SK-N-SH treated with all-trans-retinoic acid at 6 μM for 48 hours (cell line): ENCODE results near the gene SELENOF.
"Not testable (repeated sequence)": the region's sequence is repeated elsewhere in the genome, so short reads cannot be mapped to it uniquely, and the experiment has no call there.

Source experiments
- ATAC-seq: fragments of 200-7000 bp; cut with Tn5 transposase; 3 replicates; pipeline ENCODE4 v1.9.1; 2020; ENCODE audit warnings: mild to moderate bottlenecking, moderate library complexity
- ARNTL ChIP-seq: fragments of 450-650 bp; formaldehyde crosslinking; IDR thresholded peaks from 2 replicates; pipeline ENCODE4 v1.5.0; 2020; ENCODE audit warnings: low read depth, mild to moderate bottlenecking, moderate library complexity, borderline replicate concordance
- BACH2 ChIP-seq: fragments of 250-450 bp; sonication (Bioruptor Pico); IDR thresholded peaks from 2 replicates; pipeline ENCODE4 v1.9.0; 2021; ENCODE audit warnings: mild to moderate bottlenecking, borderline replicate concordance
- CSDC2 ChIP-seq: fragments of 250-450 bp; sonication (Bioruptor Pico); IDR thresholded peaks from 2 replicates; pipeline ENCODE4 v1.5.0; 2020; ENCODE audit warnings: mild to moderate bottlenecking, moderate library complexity
- GLIS3 ChIP-seq: fragments of 250-450 bp; sonication (Bioruptor Pico); IDR thresholded peaks from 2 replicates; pipeline ENCODE4 v1.5.0; 2020; ENCODE audit warnings: mild to moderate bottlenecking, moderate library complexity
- ISL1 ChIP-seq: fragments of 250-450 bp; sonication (Bioruptor Pico); IDR thresholded peaks from 2 replicates; pipeline ENCODE4 v2.1.2; 2022; ENCODE audit warnings: mild to moderate bottlenecking, moderate library complexity
- OSR1 ChIP-seq: fragments of 250-450 bp; sonication (Bioruptor Pico); IDR thresholded peaks from 2 replicates; pipeline ENCODE4 v1.8.0; 2022; ENCODE audit warnings: moderate library complexity, mild to moderate bottlenecking, inconsistent platforms
- PPARA ChIP-seq: fragments of 250-450 bp; sonication (Bioruptor Pico); IDR thresholded peaks from 2 replicates; pipeline ENCODE4 v1.5.0; 2020; ENCODE audit warnings: mild to moderate bottlenecking, borderline replicate concordance
- RARB ChIP-seq: fragments of 250-450 bp; sonication (Bioruptor Pico); IDR thresholded peaks from 2 replicates; pipeline ENCODE4 v1.8.0; 2021; ENCODE audit warnings: mild to moderate bottlenecking, moderate library complexity
- SNAI2 ChIP-seq: fragments of 250-450 bp; sonication (Bioruptor Pico); IDR thresholded peaks from 2 replicates; pipeline ENCODE4 v1.5.0; 2020; ENCODE audit warnings: mild to moderate bottlenecking, moderate library complexity
- TCF4 ChIP-seq: fragments of 250-450 bp; sonication (Bioruptor Pico); IDR thresholded peaks from 2 replicates; pipeline ENCODE4 v1.8.0; 2021; ENCODE audit warnings: mild to moderate bottlenecking, moderate library complexity, borderline replicate concordance
- TOX ChIP-seq: fragments of 250-450 bp; sonication (Bioruptor Pico); IDR thresholded peaks from 2 replicates; pipeline ENCODE4 v1.8.0; 2021; ENCODE audit warnings: mild to moderate bottlenecking, moderate library complexity, borderline replicate concordance
- ZC3H10 ChIP-seq: fragments of 250-450 bp; sonication (Bioruptor Pico); IDR thresholded peaks from 2 replicates; pipeline ENCODE4 v1.5.1; 2021; ENCODE audit warnings: mild to moderate bottlenecking, moderate library complexity
- ZFP3 ChIP-seq: fragments of 250-450 bp; sonication (Bioruptor Pico); IDR thresholded peaks from 2 replicates; pipeline ENCODE4 v1.5.0; 2020; ENCODE audit warnings: mild to moderate bottlenecking, moderate library complexity
- ZFP30 ChIP-seq: fragments of 450-650 bp; formaldehyde crosslinking; IDR thresholded peaks from 2 replicates; pipeline ENCODE4 v1.5.0; 2022; ENCODE audit warnings: mild to moderate bottlenecking, moderate library complexity
- ZNF565 ChIP-seq: fragments of 450-650 bp; formaldehyde crosslinking; conservative IDR thresholded peaks from 2 replicates; pipeline ENCODE4 v1.5.0; 2020; ENCODE audit warnings: low read depth, mild to moderate bottlenecking, moderate library complexity
- TF ChIP-seq, protein P1 (sequence below): fragments of 250-450 bp; sonication (Bioruptor Pico); IDR thresholded peaks from 2 replicates; pipeline ENCODE4 v1.8.0; 2020; ENCODE audit warnings: mild to moderate bottlenecking, moderate library complexity, borderline replicate concordance
- TF ChIP-seq, protein P2 (sequence below): fragments of 250-450 bp; sonication (Bioruptor Pico); IDR thresholded peaks from 2 replicates; pipeline ENCODE4 v1.5.0; 2020; ENCODE audit warnings: mild to moderate bottlenecking, moderate library complexity
- TF ChIP-seq, protein P3 (sequence below): fragments of 250-450 bp; sonication (Bioruptor Pico); IDR thresholded peaks from 2 replicates; pipeline ENCODE4 v1.5.1; 2020; ENCODE audit warnings: low read depth, mild to moderate bottlenecking, moderate library complexity
- TF ChIP-seq, protein P4 (sequence below): fragments of 250-450 bp; sonication (Bioruptor Pico); IDR thresholded peaks from 2 replicates; pipeline ENCODE4 v1.8.0; 2021; ENCODE audit warnings: low read depth, mild to moderate bottlenecking, moderate library complexity, borderline replicate concordance

Gene SELENOF

DNA sequence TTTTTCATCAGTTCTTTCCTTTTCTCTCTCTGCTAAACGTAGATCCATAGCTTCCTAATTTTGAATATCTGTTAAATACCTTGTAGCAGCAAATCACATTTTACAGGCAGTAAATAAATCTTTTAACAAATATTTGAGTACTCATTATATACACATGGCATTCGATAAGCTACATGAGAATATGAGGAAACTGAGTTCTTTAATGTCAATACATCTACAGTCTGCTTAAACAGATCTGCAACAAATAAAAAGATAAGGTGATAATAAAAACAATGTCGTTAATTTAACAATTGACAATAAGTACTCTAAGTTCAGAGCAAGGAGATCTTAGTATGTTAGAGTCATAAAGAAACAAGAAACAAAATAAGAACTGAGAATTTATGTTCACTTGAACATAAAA, 42.9 kb downstream of the SELENOF start (continued):
- TF ChIP-seq, protein P1, sequence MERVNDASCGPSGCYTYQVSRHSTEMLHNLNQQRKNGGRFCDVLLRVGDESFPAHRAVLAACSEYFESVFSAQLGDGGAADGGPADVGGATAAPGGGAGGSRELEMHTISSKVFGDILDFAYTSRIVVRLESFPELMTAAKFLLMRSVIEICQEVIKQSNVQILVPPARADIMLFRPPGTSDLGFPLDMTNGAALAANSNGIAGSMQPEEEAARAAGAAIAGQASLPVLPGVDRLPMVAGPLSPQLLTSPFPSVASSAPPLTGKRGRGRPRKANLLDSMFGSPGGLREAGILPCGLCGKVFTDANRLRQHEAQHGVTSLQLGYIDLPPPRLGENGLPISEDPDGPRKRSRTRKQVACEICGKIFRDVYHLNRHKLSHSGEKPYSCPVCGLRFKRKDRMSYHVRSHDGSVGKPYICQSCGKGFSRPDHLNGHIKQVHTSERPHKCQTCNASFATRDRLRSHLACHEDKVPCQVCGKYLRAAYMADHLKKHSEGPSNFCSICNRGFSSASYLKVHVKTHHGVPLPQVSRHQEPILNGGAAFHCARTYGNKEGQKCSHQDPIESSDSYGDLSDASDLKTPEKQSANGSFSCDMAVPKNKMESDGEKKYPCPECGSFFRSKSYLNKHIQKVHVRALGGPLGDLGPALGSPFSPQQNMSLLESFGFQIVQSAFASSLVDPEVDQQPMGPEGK (CRISPR knock-in tag): no peak
- no peak for TF ChIP-seq CSDC2

DNA sequence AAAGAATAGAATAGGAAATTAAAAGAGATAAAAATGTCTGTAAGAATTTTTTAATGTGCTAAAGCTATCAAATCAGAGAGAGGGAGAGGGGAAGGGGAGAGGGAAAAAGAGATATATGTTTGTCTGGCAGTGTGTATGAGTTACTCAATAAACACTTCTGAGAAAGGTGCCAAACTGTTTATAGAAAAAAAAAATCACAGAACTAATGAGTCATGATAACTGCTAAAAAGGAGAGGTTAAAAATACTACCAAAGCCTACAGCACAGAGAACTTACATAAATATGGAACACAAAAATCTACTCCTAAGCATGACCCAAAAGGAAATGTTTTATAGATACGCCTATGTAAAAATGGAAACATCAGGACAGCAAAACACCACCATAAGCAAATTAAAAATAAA, 45.4 kb downstream of the SELENOF start:
- TF ChIP-seq OSR1: no peak
- no peak for TF ChIP-seq ARNTL
- no peak for TF ChIP-seq ZC3H10 (CRISPR knock-in tag)
- ATAC-seq: no peak

DNA sequence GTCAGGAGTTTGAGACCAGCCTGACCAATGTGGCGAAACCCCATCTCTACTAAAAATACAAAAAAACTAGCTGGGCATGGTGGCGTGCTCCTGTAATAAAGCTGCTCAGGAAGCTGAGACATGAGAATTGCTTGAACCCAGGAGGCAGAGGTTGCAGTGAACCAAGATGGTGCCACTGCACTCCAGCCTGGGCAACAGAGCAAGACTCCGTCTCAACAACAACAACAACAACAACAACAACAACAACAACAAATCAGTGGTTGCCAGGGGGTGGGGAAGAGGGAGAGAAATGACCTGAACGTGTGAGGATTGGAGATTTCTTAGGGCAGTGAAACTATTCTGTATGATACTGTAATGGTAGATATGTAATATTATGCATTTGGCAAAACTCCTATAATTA, 46.6 kb downstream of the SELENOF start:
- ATAC-seq: not testable (repeated sequence)

DNA sequence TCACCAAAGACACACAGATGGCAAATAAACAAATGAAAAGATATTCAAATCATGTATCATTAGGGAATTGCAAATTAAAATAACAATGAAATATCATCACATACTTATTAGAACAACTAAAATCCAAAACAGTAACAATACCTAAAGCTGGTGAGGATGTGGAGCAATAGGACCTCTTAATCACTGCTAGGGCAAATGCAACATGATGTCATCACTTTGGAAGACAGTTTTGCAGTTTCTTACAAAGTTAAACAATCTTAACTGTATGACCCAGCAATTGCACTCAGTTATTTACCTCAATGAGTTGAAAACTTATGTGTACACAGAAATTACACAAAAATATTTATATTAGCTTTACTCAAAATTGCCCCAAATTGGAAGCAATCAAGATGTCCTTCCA, 47.3 kb downstream of the SELENOF start:
- ATAC-seq: no peak
- TF ChIP-seq, protein P2, sequence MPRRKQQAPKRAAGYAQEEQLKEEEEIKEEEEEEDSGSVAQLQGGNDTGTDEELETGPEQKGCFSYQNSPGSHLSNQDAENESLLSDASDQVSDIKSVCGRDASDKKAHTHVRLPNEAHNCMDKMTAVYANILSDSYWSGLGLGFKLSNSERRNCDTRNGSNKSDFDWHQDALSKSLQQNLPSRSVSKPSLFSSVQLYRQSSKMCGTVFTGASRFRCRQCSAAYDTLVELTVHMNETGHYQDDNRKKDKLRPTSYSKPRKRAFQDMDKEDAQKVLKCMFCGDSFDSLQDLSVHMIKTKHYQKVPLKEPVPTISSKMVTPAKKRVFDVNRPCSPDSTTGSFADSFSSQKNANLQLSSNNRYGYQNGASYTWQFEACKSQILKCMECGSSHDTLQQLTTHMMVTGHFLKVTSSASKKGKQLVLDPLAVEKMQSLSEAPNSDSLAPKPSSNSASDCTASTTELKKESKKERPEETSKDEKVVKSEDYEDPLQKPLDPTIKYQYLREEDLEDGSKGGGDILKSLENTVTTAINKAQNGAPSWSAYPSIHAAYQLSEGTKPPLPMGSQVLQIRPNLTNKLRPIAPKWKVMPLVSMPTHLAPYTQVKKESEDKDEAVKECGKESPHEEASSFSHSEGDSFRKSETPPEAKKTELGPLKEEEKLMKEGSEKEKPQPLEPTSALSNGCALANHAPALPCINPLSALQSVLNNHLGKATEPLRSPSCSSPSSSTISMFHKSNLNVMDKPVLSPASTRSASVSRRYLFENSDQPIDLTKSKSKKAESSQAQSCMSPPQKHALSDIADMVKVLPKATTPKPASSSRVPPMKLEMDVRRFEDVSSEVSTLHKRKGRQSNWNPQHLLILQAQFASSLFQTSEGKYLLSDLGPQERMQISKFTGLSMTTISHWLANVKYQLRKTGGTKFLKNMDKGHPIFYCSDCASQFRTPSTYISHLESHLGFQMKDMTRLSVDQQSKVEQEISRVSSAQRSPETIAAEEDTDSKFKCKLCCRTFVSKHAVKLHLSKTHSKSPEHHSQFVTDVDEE: no peak
- no peak for TF ChIP-seq TOX (CRISPR knock-in tag)
- TF ChIP-seq, all 23 proteins: peak for 0

DNA sequence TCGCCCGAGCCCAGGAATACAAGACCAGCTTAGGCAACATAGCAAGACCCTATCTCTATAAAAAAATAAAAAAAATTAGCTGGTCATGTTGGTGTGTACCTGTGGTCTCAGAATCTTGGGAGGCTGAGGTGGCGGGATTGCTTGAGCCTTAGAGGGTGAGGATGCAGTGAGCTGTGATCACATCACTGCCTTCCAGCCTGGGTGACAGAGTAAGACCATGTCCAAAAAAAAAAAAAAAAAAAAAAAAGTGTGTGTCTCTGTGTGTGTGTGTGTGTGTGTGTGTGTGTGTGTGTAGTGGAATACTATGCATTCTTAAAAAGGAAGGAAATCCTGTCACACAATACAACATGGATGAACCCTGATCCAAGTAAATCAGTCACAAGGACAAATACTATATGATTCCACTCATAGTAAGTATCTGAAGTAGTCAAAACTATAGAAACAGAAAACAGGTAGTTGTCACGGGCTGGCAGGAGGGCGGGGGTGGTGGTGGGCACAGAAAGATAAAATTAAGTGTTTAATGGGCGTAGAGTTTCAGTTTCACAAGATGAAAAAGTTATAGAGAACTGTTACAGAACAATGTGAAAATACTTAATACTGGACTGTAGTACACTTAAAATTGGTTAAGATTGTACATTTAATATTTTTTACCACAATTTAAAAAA, 47.8 kb downstream of the SELENOF start:
- TF ChIP-seq RARB (no peak), ZNF565 (CRISPR knock-in tag) (no peak), SNAI2 (CRISPR knock-in tag) (no peak), ZFP3 (CRISPR knock-in tag) (no peak), ZFP30 (no peak), TOX (CRISPR knock-in tag) (no peak), ZC3H10 (CRISPR knock-in tag) (no peak), ISL1 (CRISPR knock-in tag) (no peak), BACH2 (CRISPR knock-in tag) (no peak), GLIS3 (CRISPR knock-in tag) (no peak), TCF4 (CRISPR knock-in tag) (no peak), CSDC2 (no peak), ARNTL (no peak), PPARA (no peak)
- TF ChIP-seq, protein P3, sequence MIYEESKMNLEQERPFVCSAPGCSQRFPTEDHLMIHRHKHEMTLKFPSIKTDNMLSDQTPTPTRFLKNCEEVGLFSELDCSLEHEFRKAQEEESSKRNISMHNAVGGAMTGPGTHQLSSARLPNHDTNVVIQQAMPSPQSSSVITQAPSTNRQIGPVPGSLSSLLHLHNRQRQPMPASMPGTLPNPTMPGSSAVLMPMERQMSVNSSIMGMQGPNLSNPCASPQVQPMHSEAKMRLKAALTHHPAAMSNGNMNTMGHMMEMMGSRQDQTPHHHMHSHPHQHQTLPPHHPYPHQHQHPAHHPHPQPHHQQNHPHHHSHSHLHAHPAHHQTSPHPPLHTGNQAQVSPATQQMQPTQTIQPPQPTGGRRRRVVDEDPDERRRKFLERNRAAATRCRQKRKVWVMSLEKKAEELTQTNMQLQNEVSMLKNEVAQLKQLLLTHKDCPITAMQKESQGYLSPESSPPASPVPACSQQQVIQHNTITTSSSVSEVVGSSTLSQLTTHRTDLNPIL (CRISPR knock-in tag): no peak
- TF ChIP-seq, protein P2: no peak
- TF ChIP-seq, protein P1 (CRISPR knock-in tag): no peak
- TF ChIP-seq, protein P4, sequence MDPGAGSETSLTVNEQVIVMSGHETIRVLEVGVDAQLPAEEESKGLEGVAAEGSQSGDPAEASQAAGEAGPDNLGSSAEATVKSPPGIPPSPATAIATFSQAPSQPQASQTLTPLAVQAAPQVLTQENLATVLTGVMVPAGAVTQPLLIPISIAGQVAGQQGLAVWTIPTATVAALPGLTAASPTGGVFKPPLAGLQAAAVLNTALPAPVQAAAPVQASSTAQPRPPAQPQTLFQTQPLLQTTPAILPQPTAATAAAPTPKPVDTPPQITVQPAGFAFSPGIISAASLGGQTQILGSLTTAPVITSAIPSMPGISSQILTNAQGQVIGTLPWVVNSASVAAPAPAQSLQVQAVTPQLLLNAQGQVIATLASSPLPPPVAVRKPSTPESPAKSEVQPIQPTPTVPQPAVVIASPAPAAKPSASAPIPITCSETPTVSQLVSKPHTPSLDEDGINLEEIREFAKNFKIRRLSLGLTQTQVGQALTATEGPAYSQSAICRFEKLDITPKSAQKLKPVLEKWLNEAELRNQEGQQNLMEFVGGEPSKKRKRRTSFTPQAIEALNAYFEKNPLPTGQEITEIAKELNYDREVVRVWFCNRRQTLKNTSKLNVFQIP (CRISPR knock-in tag): no peak
- ATAC-seq: no peak
